Measurements from ENCODE around the gene PDHB. TPM values are rescaled to one million over a fixed set of nuclear protein-coding genes. Genes with fewer than 3 reads are reported as not detected.
A peak's percentile ranks its signal among the peaks of the same experiment; 100 is the strongest.

PDHB gene
- total RNA-seq, 2 donors from 2014 or later = 37.1 to 66.6 TPM

DNA sequence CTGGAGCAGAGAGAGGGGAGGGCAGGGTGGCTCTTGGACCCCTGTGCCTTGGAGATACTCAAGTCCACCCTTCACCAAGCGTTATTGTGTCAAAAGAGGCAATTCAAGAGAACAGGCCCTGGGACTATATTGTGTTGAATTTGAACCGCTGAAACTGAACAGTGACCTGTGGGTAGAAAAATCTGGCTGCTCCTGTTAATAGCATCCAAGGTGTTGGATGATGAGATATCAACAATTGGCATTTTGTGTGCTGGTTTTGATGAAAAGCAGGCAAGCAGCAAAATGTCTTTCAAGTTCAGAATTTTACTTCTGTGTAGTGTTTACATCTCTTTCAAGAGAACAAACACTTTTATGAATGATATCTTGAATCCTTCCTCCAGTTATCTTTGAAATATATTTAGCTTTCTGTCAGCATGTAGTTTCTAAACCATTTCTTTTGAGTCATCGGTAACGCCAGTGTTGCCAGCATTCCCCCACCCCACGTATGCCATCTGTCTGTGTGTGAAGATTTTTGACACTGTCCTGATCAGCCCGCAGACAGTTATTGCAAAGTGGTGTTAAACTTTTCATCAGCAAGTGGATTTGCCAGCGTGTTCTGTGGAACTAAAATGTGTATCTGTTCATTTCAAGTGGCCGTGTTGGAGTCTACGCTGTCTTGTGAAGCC lies 34.8 kb downstream of the PDHB start:
- H3K27me3 Mint-ChIP-seq = no peaks in the 10 kb centered on the region
- H3K9me3 Mint-ChIP-seq = no peaks in the 10 kb centered on the region
- ATAC-seq (replicated peaks) = no peak
- H3K36me3 Mint-ChIP-seq (ENCODE audit: low read depth) = peaks cover 81% of the 10 kb centered on the region
- no peak overlapping the region for H3K4me3 Mint-ChIP-seq
- no peaks in the 10 kb centered on the region for H3K4me1 Mint-ChIP-seq
- H3K27ac Mint-ChIP-seq = no peak overlapping the region

GRCh38 chr3:58394339-58394738 lies 39.3 kb downstream of the PDHB start:
- Mint-ChIP-seq H3K36me3 (ENCODE audit: low read depth) (peaks cover 81% of the 10 kb centered on the region), H3K27ac (no peak overlapping the region), H3K27me3 (no peaks in the 10 kb centered on the region), H3K4me3 (no peak overlapping the region), H3K4me1 (no peaks in the 10 kb centered on the region), H3K9me3 (no peaks in the 10 kb centered on the region)
- ATAC-seq (replicated peaks) = no peak

GRCh38 chr3:58392181-58392580 lies 41.5 kb downstream of the PDHB start:
- no peak for ATAC-seq (replicated peaks)
- H3K4me1 Mint-ChIP-seq = no peaks in the 10 kb centered on the region
- H3K27me3 Mint-ChIP-seq = no peaks in the 10 kb centered on the region
- H3K4me3 Mint-ChIP-seq = no peak overlapping the region
- H3K36me3 Mint-ChIP-seq (ENCODE audit: low read depth) = peaks cover 59% of the 10 kb centered on the region
- H3K9me3 Mint-ChIP-seq = no peaks in the 10 kb centered on the region
- H3K27ac Mint-ChIP-seq = no peak overlapping the region

DNA sequence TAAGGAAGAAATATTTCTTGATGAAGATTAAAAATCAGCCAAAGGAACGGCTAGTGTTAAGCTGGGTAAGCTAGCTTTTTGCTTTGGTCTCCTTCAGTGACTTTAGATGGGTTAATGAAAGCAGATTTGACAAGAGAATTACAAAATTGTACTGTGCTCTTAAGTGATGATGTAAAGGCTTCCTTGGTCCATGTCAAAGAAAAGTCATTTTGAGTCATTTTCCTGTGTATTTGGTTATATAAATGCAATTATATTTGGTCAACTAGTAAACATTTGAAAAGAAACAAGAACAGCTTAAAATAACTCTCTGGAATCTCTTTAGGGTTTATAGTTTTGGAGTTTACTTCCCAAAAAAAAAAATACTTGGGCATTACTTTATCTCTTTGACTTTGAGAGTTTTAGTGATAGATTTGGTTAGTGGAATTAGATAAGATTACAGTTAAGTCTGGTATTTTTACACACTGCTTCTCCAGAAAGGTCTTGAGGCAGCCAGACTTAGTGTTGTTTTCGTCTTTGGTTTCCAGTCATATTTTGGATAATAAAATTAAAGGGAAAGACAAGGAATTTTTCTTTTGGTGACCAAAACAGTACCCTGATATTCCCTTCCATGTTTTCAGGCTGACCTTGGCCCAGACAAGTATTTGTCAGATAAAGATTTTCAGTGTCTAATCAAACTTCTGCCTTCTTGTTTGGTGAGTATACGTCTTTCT lies 42.3 kb downstream of the PDHB start:
- Mint-ChIP-seq H3K4me1 (no peaks in the 10 kb centered on the region), H3K36me3 (ENCODE audit: low read depth) (peaks cover 50% of the 10 kb centered on the region), H3K27ac (no peak overlapping the region), H3K4me3 (no peak overlapping the region), H3K27me3 (no peaks in the 10 kb centered on the region), H3K9me3 (no peaks in the 10 kb centered on the region)
- no peak for ATAC-seq (replicated peaks)

DNA sequence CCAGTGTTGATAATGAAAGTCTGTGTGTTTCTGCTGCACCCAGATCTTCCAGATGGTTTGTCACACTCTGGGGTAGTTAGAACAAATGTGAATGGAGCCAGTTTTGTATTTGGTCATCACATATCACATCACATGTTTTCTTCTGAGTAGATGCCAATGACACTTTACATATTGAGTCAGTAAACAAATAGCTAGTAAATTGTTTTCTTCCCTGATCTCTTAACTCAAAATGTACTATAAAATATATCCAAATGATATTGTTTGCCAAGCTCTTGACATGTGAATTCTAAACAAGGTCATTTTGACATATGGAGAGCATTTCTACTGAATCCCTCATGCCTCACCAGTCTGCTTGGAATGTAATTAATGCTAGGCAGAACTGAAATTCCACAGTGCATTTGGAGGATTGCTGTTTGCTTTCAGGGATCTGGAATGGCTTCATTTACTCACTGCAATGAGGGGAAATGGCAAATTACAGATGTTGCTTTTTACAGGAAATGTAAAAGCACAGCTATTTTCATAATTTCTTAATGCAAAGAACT lies 45.0 kb downstream of the PDHB start:
- Mint-ChIP-seq H3K9me3 (no peaks in the 10 kb centered on the region), H3K27ac (no peak overlapping the region), H3K4me3 (no peak overlapping the region), H3K36me3 (ENCODE audit: low read depth) (peaks cover 26% of the 10 kb centered on the region), H3K27me3 (no peaks in the 10 kb centered on the region), H3K4me1 (no peaks in the 10 kb centered on the region)
- peak; percentile 31 for ATAC-seq (replicated peaks)

DNA sequence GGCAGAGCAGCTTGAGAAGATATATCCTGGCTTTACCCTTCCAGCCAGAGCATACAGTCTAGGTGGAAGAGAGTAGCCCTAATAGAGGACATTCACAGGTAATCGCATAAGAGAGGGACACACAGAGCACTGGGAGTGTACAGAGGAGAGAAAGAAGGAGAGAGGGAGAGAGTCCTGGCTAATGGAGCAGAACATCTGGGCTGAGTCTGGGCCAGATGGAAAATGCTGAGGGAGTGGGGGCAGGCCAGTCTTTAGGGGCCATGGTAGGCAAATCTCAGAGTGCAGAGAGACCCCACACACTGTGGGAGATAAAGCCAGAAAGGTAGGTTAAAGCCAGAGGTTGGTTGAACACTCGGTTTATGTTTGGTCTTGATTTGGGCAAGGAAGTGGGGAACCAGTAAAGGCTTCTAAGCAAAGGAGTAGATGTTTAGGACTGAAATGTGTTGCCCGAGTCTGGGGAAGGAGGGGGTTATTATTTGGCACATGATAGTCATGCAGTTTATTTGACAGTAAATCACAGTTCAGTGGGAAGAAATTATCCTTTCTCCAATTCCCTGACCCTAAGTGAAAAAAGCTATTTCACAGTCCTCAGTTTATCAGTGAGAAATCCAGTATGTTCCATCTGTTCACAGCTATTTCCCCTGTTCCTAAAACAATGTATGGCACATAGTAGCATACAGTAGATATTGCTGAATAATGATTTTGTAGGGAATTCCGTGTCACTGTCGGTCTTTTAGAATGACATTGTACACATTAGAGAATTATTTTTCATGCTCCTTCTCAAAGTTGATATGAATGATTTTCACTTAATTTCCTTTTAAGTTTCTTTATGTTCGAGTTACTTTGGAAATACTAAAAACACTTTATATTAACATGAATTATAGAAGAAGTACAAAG lies 45.7 kb downstream of the PDHB start:
- H3K4me3 Mint-ChIP-seq = no peak overlapping the region
- peak overlapping the region; percentile 15 for H3K27ac Mint-ChIP-seq
- H3K9me3 Mint-ChIP-seq = no peaks in the 10 kb centered on the region
- H3K36me3 Mint-ChIP-seq (ENCODE audit: low read depth) = peaks cover 32% of the 10 kb centered on the region
- H3K4me1 Mint-ChIP-seq = no peaks in the 10 kb centered on the region
- H3K27me3 Mint-ChIP-seq = no peaks in the 10 kb centered on the region
- no peak for ATAC-seq (replicated peaks)

DNA sequence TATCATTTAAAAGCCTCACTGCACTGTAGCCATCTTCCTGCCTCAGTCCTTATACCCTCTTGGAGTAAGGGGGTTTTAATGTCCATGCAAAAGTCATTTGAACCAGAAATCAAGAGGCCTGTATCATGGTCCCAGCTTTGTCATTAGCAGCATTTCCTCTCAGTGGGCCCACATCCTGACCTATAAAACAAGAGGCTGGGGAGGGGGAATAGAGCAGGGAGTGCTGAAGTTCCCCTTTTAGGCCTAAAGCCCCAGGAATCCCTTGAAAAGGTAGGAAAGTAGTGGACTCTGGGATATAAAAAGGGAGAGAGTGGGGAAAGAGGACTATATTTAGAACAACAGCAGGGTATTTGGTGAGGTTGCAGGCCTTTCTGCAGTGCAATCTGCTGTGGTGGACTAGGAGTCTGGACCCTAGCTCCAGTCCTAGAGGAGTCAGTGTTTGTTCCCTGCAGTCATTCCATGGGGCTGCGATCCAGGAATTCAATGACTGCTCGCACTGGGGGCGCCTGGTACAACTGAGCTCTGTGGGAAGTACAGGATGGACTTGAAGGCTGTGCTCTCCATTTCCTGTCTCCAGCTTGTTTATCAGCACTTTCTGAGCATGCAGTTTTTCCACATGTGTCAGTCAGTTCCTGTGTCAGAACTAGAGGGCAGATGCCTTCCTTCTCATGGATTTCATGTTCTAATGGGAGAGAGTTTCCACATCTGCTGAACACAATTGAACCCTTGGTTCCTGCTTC lies 46.8 kb downstream of the PDHB start:
- no peaks in the 10 kb centered on the region for H3K27me3 Mint-ChIP-seq
- no peak for ATAC-seq (replicated peaks)

GRCh38 chr3:58384381-58385090 lies 49.1 kb downstream of the PDHB start:
- H3K36me3 Mint-ChIP-seq (ENCODE audit: low read depth) = peaks cover 16% of the 10 kb centered on the region
- ATAC-seq (replicated peaks) = no peak
- no peaks in the 10 kb centered on the region for H3K27me3 Mint-ChIP-seq
- no peaks in the 10 kb centered on the region for H3K4me1 Mint-ChIP-seq
- H3K9me3 Mint-ChIP-seq = no peaks in the 10 kb centered on the region
- H3K4me3 Mint-ChIP-seq = no peak overlapping the region
- H3K27ac Mint-ChIP-seq = peak overlapping the region; percentile 43

More for the DNA sequence above, 46.8 kb downstream of the PDHB start:
- H3K4me1 Mint-ChIP-seq = no peaks in the 10 kb centered on the region
- H3K27ac Mint-ChIP-seq = peak overlapping the region; percentile 15
- no peak overlapping the region for H3K4me3 Mint-ChIP-seq
- H3K9me3 Mint-ChIP-seq = no peaks in the 10 kb centered on the region
- H3K36me3 Mint-ChIP-seq (ENCODE audit: low read depth) = peaks cover 29% of the 10 kb centered on the region

DNA sequence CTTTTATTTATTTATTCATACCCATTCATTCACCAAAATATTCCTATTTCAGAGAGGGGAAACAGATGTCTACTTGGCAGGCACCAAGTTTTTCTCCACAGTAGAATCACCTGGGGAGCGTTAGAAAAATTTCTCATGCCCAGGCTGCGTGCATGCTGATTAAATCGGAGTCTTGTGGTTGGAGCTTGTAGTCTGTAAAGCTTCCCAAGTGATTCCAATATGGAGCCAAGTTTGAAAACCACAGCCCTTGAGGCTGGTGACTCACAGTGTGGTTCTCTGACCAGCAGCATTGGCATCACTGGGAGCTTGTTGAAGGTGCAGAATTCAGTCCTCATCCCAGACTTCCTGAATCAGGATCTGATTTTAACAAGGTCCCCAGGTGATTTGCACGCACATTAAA lies 49.7 kb downstream of the PDHB start:
- no peak overlapping the region for H3K27ac Mint-ChIP-seq
- H3K4me3 Mint-ChIP-seq = no peak overlapping the region
- peaks cover 16% of the 10 kb centered on the region for H3K36me3 Mint-ChIP-seq (ENCODE audit: low read depth)
- no peaks in the 10 kb centered on the region for H3K9me3 Mint-ChIP-seq
- no peaks in the 10 kb centered on the region for H3K27me3 Mint-ChIP-seq
- H3K4me1 Mint-ChIP-seq = no peaks in the 10 kb centered on the region
- ATAC-seq (replicated peaks) = no peak

DNA sequence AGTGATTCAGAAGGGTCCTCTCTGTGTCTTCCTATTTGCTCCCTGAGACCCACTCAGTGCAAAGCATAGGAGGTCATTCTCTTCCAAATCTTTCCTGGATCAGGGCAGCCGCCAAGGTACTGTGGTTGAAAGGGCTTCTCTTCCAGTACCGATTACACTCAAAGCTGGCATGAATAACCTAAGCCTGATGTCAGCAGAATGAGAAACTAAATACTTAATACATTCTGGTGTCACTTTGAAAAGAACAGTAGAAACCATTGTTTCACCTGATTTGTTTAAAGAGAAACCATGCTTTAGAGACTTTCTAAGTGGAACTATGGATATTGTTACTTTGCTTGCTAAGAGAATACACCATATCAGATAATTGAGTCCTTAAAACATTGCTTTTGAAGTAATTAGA lies 50.2 kb downstream of the PDHB start:
- H3K4me3 Mint-ChIP-seq = no peak overlapping the region
- H3K27me3 Mint-ChIP-seq = no peaks in the 10 kb centered on the region
- no peaks in the 10 kb centered on the region for H3K4me1 Mint-ChIP-seq
- no peak for ATAC-seq (replicated peaks)
- peaks cover 16% of the 10 kb centered on the region for H3K36me3 Mint-ChIP-seq (ENCODE audit: low read depth)
- no peak overlapping the region for H3K27ac Mint-ChIP-seq
- no peaks in the 10 kb centered on the region for H3K9me3 Mint-ChIP-seq

DNA sequence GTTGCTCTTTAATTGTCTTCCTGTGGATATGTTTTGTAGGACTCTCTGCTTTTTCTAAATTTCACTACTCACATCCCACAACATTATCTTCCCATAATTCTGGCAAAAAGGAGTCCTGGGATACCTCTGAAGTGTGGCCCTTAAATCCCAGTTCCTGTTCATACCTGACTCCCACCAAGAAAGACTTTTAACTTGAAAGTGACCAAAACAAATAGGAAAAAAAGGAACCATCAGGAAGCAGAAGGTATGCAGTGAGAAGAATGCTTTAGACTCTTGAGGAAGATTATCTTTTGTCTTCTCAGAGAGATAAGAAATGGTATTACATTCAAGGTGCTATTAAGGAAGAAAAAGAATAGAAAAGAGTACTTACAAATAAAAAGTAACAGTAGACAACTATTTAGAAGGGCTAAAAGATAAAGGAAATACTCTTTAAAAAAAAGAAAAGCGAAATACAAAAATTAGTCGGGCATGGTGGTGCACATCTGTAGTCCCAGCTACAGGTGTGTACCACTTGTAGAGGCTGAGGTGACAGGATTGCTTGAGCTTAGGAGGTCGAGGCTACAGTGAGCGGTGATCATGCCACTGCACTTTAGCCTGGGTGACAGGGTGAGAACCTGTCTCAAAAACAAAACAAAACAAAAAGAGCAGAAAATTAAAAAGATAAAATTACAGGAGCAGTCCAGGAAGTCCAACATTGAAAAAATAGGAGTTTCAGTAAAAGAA lies 54.1 kb downstream of the PDHB start:
- Mint-ChIP-seq H3K4me3 (no peak overlapping the region), H3K36me3 (ENCODE audit: low read depth) (peaks cover 21% of the 10 kb centered on the region), H3K9me3 (no peaks in the 10 kb centered on the region), H3K4me1 (no peaks in the 10 kb centered on the region), H3K27ac (peak overlapping the region; percentile 16), H3K27me3 (no peaks in the 10 kb centered on the region)
- ATAC-seq (replicated peaks) = no peak

- Mint-ChIP-seq H3K36me3 (ENCODE audit: low read depth) (peaks cover 17% of the 10 kb centered on the region), H3K9me3 (no peaks in the 10 kb centered on the region), H3K4me3 (no peak overlapping the region), H3K27me3 (no peaks in the 10 kb centered on the region), H3K27ac (no peak overlapping the region), H3K4me1 (no peaks in the 10 kb centered on the region)
- no peak for ATAC-seq (replicated peaks)
Observed at GRCh38 chr3:58377750-58378149, 55.9 kb downstream of the PDHB start.

Measured in activated T-helper 17 cell treated with anti-CD3 and anti-CD28 coated beads, Interleukin-2, amount 50 U/mL, for 72 hours (primary cell).